PFSK-1 (cell line): Measurements from ENCODE around the gene TADA2A.

Experiments
- FOXP2 ChIP-seq: optimal IDR thresholded peaks from 2 replicates; pipeline ENCODE3; 2011; ENCODE audit warnings: borderline replicate concordance, control low read depth, inconsistent platforms; ENCODE audit not compliant: insufficient read depth; ENCODE audit errors: extremely low read length, extremely low read depth
- POLR2AphosphoS5 ChIP-seq: IDR thresholded peaks from 2 replicates; pipeline ENCODE4 v1.6.1; 2012; ENCODE audit warnings: low read depth, mild to moderate bottlenecking, control low read depth, low read length, moderate library complexity
- REST ChIP-seq, 2 experiments: IDR thresholded peaks; 2 replicates each; pipeline versions ENCODE4 v1.6.1 to v1.8.0; 2011 to 2012; ENCODE audit warnings: low read depth in 2 of 2, low read length in 2 of 2, control low read depth in 1 of 2, inconsistent platforms in 1 of 2, mild to moderate bottlenecking in 1 of 2, moderate library complexity in 1 of 2; ENCODE audit not compliant: insufficient read depth in 1 of 2
- TAF1 ChIP-seq: IDR thresholded peaks from 2 replicates; pipeline ENCODE4 v1.6.1; 2012; ENCODE audit warnings: low read length, control low read depth, borderline replicate concordance; ENCODE audit not compliant: insufficient read depth

GRCh38 chr17:37422971-37423625 is 16.4 kb downstream of the TADA2A start:
- TF ChIP-seq POLR2AphosphoS5 (no peak), TAF1 (no peak), FOXP2 (no peak), REST (IDR thresholded peaks at IDR 0.05; ENCODE audit: insufficient read depth in 1 of 2, low read depth in 2 of 2, low read length in 2 of 2) (no peak)
